Inflammatory macrophage treated with lipopolysaccharide for 1 hour (primary cell): ENCODE results near the gene ADGRD1.

Experiments
- DNase-seq, 2 donors: peaks; one replicate each; pipeline ENCODE4 v3.0.0-alpha.2; 2020 to 2022

Gene ADGRD1

DNA sequence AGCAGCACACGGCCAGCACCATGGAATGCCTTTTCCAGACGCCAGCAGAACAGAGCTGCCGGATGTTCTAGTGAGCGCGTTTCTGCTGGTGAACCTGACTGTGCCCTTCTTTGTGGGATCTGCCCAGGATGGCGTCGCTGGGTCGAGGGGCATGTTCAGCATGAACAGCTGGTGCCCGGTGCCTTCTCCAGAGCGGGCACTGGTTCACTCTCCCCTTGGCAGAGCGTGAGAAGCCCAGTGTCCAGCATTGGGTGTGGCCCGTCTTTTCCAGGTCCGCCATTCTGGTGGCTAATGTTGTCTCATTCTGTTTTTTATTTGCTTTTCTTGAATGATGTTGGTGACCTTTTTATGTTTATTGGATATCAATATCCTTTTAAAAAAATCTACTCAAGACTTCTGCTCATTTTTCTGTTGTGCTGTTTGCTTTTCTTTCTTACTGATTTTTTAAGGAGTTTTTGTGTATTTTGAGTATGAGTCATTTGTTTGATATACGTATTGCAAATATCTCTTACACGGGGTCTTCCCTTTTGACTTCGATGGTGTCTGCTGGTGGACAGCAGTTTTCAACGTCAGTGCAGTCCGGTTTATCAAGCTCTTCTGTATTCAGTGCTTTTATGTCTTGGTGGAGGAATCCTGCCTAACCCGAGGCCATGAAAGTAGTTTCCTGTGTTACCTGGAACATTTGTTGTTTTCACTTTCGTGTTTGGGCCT, 74.3 kb downstream of the ADGRD1 start:
- no peak for DNase-seq

DNA sequence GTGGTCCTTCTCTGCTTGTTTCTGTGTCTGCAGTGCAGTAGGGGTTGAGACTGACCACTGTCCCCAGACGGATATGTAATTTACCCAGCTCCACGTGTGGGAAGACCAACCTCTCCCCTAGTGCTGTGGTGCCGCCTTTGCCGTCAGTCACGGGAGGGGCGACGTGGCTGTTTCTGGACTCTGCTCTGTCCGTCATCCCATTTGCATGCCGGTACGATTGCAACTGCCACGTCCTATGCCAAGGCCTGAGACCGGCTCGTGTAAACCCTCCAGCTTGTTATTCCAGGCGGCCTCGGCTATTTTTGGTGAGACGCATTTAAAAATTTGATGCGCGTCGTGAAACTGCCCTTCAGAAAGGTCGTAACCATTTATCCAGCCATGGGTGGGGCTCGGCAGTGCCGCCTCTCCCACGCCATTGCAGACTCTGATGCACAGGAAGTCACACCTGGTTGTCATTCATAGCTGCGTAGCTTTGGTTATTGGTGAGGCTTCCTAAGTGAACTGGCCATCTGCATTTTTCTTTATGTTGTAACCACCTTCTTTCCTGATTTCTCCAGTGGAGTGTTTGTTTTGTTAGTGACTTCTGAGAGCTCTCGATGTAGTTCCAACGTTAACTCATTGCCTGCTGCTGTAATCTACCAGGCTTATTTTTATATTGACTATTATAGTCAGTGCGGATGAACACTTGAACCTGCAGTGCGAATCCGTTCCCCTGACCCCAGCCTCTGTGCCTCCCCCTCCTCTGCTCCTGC, 75.1 kb downstream of the ADGRD1 start:
- no peak for DNase-seq

DNA sequence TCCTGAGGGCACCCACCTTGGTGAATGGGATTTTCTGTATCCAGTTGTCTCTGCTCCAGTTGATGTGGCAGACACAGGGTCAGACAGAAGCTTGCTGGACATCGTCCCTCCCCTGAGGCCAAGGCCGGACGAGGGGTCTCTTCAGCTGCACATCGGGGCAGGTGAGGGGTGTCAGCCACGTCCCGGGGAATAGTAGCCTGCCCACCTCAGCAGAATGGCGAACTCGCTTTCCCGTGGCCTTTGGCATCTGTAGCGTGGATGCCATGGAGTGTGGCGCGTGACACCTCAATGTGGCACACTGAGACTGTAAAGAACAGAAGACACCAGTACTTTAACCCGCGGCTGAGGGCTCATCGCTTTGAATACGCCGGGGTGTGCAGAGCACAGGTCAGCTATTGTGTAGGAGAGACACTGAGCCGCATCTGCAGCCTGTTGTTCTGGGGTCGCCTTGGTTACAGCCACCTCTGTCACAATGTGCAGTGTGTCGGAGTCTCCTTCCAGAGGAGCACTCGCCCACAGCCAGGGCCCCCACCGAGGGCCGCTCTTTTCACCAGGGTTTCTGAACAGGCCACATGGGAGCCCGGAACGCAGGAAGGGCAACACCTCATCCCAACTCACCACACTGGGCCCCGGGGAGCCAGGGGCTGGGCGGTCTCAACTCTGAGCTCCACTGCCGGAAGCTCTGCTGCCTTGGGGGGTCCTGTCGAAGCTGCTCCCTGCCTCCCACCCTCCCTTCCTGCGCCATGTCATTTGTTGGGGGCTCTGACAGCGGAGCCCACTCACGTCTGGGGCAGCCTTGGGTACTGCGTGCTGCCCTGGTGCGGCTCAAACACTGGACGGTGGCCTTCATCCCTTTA, 77.0 kb downstream of the ADGRD1 start:
- no peak for DNase-seq

DNA sequence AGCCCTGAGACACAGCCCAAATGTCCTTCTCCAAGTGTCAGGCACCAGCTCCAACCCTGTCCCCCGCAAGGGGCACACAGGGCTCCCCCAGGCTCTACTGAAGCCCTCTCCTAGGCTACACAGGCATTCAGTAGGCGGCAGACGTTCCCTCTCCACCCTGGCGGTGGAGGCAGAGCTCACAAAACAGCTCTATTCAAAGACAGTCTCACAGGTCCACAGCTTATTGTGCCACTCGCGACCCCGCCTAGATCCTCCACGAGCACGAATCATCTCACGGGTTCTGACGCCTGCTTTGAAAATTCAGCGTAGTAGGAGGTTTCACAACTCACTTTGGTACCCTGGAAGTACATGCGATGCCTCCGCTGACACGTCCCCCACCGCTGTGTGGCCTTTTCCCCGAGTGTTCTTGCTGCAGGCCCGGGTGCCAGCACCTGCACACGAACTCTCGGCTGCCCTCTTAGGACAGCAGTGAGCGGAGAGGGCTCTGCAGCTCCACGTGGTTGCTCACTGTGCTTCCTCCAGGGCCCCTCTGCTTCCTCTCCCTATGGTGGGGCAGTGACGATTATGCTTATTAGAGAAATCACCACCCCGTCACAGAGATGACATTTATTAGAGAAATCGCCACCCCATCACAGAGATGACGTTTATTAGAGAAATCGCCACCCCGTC, 78.5 kb downstream of the ADGRD1 start:
- no peak for DNase-seq

DNA sequence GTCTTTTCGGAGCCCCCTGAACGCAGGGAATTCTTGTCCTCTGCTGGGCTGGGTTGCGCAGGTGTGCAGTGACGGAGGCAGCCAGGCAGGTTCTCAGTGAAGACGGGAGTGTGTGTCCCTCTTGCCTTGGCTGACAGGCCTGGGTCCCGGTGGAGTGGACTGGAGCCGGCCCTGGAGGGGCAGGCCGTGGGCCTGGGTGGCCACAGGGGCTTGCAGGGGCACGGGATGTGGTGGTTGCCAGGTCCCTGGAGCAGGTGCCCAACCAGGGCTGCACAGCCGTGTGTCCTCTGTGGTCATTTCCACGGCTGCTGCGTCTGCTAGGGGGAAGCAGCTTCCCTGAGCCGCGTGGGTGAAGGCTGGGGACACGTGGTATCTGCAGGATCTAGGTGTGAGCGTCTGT, 79.8 kb downstream of the ADGRD1 start:
- no peak for DNase-seq

DNA sequence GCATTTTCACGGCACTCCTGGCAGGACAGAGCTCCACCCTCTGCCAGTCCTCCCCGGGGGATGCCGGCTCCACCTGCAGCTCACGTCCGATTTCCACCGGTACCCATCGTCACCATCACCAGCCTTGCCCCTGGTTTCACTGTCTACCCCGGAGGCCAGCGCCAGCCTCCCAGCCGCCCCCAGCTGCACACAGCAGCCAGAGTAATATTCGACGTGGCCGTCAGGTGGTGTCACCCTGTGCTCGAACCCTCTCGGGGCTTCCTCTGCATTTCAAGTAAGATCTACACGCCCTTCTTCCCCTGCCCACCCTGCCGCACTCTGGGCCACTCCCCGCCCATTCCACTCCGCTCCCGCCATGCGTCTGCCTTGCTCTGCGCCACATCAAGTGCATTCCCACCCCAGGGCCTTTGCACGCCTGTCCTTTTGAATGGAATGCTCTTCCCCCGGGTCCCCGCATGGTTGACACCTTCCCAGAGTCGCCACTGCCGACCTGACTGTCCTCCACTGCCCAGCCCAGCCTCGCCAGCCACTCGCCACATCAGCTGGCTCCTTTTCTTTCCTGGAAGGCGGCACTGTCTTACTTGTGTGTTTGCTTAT, 80.3 kb downstream of the ADGRD1 start:
- DNase-seq = no peak

DNA sequence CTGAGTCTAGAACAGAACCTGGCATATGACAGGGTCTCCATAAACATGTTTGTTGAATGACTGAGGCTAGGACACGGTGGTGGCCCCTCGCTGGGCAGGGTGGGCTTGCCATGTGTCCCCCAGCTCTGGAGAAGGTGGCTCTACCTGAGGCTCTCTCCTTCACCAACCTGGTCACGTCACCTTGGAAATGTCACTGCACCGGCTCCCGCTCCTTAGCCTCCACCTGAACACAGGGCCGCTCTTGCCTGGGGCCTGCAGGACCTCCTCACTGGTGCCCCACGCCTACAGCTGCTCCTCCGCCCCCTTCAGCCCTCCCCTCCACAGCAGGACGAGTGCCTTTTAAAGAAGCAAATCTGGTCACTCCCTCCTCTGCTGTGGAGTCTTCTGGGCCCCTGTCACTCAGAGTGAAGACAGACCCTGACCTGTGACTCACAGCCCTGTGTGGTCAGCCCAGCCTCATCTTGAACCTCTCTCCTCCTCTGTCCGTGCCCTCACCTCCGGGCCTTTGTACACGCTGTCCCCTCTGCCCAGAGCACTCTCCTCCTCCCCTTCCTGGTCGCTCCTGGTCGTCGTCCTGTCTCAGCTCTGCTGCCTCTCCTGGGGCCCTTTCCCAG, 81.0 kb downstream of the ADGRD1 start:
- no peak for DNase-seq

DNA sequence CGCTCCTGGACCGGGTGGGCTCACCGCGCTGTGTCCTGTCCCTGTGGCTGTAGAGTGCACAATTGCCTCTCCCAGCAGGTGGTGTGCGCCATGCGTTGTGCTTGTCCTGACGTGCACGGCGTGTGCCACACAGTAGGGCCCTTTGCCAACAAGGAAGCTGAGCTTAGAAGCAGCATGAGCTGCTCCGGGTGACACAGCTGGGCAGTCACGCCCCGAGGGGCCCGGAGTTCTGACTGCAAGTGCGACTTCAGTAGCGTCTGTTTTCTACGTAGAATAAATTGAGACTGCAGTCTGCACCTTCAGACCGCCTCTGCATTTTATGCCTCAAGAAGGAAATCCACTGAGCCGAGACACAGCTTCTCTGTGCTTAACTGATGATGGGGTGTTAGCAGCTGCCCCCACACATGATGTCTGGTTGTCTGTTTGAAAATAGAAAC, 81.6 kb downstream of the ADGRD1 start:
- no peak for DNase-seq

DNA sequence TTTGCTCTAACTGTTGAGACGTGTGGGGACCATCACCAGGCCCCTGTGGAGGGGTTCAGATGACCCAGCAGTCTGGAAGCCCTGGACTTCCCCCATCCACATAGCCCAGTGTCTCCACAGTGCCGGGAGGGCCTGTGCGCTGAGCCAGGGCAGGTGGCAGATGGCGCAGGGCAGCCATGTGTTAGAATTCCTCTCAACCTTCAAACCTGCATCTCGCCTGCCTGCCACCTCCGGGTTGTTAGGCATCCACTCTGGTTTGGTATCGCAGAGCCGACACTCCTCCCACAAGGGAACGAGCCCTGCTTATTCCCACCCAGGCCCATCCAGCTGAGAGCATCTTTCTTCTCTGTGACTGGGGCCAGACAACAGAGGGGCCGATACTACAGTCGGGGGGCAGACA, 84.5 kb downstream of the ADGRD1 start:
- no peak for DNase-seq

DNA sequence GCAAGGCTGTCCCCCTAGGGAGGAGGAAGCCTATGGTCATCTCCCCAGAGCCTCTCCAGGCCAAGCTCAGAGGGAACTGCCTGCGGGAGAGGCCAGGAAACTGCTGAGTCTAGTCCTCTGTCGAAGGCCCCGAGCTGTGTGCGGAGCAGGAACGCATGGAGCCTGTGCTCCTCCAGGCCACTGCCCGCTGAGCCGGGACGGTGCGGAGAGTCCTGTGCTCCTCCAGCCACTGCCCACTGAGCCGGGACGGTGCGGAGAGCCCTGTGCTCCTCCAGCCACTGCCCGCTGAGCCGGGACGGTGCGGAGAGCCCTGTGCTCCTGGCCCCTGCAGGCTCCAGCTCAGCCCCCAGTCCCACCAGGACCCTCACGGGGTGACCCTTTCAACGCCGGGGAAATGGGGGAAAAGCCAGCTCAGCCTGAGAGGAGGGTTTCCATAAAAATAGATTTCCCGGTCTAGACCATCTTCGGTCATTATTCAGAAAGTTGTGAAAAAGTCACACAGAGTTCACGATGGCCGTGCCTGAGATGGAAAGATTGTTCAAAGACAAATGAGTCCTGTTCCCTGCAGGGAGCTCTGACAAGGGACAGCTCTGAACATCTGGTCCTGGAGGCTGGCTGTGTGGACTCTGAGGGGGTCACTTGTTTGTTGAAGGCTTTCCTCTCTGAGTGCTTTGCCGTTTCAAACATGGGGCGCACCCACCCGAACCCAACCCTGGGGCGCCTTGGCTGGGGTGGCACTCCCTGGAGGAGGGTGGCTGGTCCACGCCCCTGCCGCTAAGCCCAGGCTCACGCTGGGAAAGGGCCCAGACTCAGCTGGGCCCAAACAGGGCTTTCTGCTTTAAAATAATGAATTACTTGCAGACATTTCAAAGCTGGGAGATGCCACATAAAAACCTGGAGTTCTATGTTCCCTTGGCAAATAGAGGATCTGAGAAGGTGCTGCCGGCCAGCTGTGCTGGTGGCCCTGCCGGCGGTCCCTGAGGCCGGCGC, 85.5 kb downstream of the ADGRD1 start:
- DNase-seq = no peak

DNA sequence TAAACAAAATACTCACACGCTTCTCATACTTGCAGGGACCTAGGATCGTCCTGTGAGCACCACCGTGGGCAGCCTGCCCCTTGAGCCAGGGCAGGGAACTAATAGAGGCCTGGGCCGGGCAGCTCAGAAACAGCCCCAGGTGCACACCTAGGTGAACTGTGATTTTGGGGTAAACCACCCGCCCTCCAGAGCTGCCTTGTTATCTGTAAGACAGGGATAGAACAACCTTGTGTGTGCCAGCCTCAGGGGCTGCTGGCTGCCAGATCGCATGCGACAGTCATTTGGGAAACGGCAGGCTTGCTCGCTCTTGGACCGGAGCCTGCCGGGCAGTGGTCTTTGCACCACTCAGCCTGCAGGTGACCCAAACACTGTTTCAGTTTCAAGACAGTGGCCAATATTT, 86.8 kb downstream of the ADGRD1 start:
- DNase-seq = no peak

DNA sequence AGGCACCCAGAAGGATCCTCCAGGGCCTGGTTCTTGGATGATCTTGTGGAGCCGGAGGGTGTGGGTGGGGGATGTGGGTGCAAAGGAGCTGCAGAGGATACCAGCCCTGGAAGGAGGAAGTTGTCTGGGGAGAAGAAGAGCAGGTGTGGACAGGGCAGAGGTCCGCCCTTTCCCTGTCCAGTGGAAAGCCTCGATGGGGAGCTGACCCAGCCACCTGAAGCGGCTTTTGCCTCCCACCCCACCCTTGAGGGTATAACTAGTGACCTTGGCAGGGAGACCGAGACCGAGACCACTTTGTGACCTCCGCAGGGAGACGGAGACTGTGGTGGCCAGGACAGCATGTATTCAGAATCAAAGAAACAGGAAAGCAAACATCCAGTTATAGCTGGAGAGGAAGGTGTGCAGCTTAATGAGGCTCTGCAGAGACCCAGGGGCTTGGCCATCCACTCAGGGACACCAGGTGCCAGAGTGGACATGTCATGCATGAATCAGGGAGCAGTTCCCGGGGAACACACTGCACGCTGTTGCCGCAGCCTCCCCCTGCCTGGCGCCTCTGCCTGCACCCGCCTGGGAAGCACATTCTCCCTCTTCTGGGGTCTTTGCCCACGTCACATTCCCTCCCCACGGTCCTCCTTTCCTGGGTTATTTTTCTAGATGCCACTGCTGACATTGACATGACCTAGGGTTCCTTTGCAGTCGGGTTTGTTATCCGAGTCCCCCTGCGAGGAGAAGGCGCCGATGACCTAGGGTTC, 87.7 kb downstream of the ADGRD1 start:
- no peak for DNase-seq

DNA sequence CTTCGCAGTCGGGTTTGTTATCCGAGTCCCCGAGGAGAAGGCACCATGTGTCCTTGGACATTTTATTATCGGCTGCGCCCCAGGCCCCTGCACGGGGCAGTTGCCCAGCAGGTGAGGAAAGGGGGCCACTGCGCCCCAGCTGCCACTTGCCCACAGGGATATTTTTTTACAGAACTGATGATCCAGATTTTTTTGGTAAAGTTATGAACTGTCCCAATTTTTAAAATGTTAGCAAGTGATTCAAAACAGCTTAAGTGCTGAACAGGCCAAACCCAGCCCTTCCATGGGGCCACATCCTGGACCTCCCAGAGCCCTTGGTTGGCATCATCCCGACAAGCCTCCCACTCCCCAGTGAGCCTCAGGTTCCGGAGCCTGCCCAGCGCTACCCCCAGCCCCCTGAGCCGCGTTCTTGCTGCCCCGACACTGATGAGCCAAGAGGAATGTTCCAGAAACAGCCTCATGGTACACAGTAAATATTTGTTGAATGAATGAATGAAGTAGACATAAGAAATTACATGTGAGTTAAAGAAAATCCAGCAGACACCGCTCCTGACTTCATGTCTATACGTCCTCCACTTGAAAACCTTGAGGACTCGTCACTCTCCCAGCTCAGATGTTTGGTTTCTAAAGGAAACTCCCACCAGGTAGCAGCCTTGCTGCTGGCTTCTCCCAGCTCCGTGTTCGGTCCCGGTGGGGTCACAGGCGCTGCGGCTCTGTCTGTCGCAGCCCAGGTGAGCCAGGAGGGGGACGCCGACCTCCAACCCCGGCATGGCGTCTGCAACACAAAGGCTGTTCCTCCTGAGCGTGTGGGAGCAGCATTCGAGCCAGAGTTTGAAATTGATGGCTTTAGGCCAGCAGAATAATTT, 88.5 kb downstream of the ADGRD1 start:
- no peak for DNase-seq

DNA sequence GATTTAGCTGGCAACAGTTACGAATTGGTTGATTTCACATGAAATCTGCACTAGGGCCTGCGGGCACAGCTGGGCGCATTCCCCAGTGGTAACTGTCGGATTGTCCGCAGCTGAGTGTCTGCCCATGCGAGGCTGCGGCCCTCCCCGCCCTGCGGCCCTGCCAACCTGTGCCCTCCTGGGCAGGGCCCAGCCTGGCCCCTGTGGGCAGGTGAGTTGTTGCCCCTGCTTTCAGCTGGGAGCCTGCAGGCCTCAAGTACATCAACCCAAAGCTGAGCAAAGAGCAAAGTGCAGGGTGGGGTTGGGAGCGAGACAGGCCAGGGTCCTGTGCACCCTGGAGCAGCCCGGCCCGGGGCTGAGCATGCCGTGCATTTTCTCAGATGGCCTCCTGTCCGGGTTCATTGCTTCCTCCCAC, 89.1 kb downstream of the ADGRD1 start:
- DNase-seq = no peak

DNA sequence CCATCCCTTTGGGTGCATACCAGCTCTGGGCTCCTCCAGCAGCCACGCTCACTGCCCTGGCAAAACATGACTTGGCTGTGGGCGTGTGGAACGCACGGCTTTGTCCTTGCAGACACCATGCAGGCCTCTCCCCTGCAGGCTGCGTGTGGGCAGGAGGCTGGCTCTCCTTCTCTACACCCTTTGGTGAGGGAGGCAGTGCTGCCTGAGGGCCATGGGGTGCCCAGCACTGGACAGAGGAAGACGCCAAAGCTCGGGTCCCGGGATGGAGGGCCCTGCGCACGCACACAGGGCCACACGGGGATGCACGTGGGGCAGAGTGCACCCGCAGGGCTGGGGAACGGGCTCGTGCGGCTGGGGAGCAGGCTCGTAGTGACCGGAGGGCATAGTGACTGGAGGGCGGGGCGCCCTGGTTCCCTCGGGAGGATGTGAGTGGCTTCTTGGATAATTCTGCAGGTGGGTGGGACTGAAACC, 89.7 kb downstream of the ADGRD1 start:
- DNase-seq = no peak

DNA sequence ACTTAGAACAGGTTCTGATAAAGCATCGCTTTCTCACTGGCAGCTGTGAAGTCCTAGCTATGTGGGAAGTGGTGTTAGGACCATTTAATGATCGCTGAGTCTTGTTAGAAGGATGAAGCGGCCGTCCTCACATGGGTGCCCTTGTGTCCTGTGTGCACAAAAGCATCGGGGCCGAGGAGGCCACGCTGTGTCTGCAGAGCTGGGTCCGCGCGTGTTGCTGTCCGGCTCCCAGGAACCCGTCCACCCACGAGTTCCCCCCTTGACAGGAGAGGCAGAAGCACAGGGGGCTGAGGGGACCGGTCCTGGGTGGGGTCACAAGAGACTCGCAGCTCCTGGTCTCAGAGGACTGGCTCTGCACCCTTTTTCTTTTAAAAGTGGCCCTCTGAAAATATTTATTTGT, 90.4 kb downstream of the ADGRD1 start:
- no peak for DNase-seq

DNA sequence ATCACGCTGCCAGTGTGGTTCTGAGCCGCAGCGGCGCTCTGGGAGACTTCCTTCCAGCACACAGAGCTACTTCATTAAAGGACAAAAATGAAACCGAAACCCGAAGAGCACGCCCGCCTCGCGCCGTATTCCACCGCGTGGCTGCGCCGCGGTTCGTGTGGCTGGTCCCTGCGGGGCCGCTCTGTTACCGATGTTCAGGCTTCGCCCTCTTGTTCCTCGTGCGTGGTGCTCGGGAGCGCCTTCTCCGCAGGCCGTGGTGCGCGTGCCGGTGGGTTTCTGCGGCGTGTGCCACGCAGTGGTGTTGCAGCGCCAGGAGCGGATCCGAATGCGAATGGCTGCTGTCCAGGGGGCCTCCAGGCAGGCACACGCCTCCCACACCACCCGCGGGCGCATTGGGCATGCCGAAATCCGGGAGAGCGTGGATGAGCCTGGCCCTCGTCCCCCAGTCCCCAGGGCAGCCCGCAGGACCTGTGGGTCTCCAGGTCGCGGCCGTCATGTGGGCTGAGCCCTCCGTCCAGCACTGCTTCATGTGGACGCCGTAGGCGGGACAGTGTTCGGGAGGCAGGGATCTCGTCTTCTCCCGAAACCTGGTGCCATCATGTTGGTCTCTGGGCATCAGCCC, 91.2 kb downstream of the ADGRD1 start:
- no peak for DNase-seq

DNA sequence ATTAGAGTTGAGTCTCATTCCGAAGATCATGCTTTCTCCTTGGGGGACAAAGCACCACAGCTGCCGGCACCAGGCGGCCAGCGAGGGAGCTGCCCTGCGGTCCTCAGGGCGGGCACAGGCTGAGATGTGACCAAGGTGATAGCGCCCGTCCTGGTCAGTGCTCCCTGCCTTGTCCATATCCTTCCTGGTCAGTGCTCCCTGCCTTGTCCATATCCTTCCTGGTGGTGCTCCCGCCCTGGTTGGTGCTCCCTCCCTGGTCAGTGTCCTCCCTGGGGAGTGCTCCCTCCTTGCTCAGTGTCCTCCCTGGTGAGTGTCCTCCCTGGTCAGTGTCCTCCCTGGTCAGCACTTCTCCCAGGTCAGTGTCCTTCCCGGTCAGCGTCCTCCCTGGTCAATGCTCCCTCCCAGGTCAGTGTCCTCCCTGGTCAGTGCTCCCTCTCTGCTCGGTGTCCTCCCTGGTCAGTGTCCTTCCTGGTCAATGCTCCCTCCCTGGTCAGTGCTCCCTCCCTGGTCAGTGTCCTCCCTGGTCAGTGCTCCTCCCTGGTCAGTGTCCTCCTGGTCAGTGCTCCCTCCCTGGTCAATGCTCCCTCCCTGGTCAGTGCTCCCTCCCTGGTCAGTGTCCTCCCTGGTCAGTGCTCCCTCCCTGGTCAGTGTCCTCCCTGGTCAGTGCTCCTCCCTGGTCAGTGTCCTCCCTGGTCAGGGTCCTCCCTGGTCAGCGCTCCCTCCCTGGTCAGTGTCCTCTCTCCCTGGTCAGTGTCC, 92.2 kb downstream of the ADGRD1 start:
- DNase-seq = no peak
